ENCODE data around the gene TFIP11. TPM values are rescaled to one million over a fixed set of nuclear protein-coding genes. Genes with fewer than 3 reads are reported as not detected.
A peak's percentile ranks its signal among the peaks of the same experiment; 100 is the strongest.

TFIP11 gene
- total and polyA plus RNA-seq, 2 donors (not counting 1 experiment from before 2014, with no cell fraction given), result 33.5 to 82.8 TPM

GRCh38 chr22:26480611-26480932, 31.7 kb downstream of the TFIP11 start:
- no peak overlapping the region for H3K4me3 ChIP-seq (ENCODE audit: control extremely low read depth in 1 of 5, extremely low read depth in 1 of 5, insufficient read depth in 1 of 5, low read depth in 2 of 5, low read length in 4 of 5)
- intact Hi-C loops (cut with micrococcal nuclease), result loop anchor here (2.0 kb wide), 1 partner anchor 20 kb away; no protein-coding TSS in a partner anchor
- POLR2A ChIA-PET, result no interaction called here

More at GRCh38 chr22:26480611-26480932, 31.7 kb downstream of the TFIP11 start:
- Mint-ChIP-seq H3K27me3 (no peaks in the 10 kb centered on the region), H3K4me3 (peak overlapping the region; percentile 94), H3K4me1 (peaks cover 73% of the 10 kb centered on the region), H3K27ac (peak overlapping the region; percentile 72), H3K9me3 (ENCODE audit: insufficient read depth) (no peaks in the 10 kb centered on the region)
- Histone ChIP-seq H2AFZ (ENCODE audit: insufficient read depth, low read depth, low read length, poor library complexity, severe bottlenecking) (no peak overlapping the region), H3K36me3 (replicated peaks in 1 of 2; ENCODE audit: control extremely low read depth in 1 of 2, control insufficient read depth in 1 of 2, extremely low read depth in 1 of 2, insufficient read depth in 2 of 2, low read length in 1 of 2) (peaks cover 0 to 24% of the 10 kb centered on the region in 2 experiments), H3K27me3 (replicated peaks in 1 of 4; ENCODE audit: control extremely low read depth in 1 of 4, control insufficient read depth in 3 of 4, insufficient read depth in 4 of 4, low read length in 3 of 4) (no peaks in the 10 kb centered on the region), H3K4me1 (ENCODE audit: control insufficient read depth in 2 of 2, insufficient read depth in 2 of 2, low read length in 2 of 2) (peaks cover 50 to 61% of the 10 kb centered on the region in 2 donors), H3K4me2 (replicated peaks; ENCODE audit: low read depth, low read length, poor library complexity, severe bottlenecking) (peak overlapping the region; percentile 68), H3K27ac (ENCODE audit: low read length in 2 of 2) (peak overlapping the region; percentile 50 to 72), H3K79me2 (ENCODE audit: control insufficient read depth, insufficient read depth, low read length) (peaks cover 67% of the 10 kb centered on the region), H3K9ac (ENCODE audit: low read length) (no peak overlapping the region), H4K20me1 (ENCODE audit: control insufficient read depth, insufficient read depth, low read length, poor library complexity, severe bottlenecking) (no peaks in the 10 kb centered on the region), H3K9me3 (ENCODE audit: control extremely low read depth in 1 of 3, control insufficient read depth in 2 of 3, insufficient read depth in 1 of 3, low read length in 2 of 3) (no peaks in the 10 kb centered on the region)
- no peak for ATAC-seq (ENCODE audit: low read depth)
- no peak for TF ChIP-seq CTCF (IDR thresholded peaks at IDR 0.05)
- TF ChIP-seq EZH2 (IDR thresholded peaks at IDR 0.05; ENCODE audit: borderline replicate concordance, insufficient read depth, low read depth, low read length, poor library complexity, severe bottlenecking), result no peak
- no CpG with 5 or more reads among the region's 2 CpGs for WGBS (ENCODE audit: insufficient coverage)
- DNase-seq, result no peak
- CTCF ChIA-PET, result no interaction called here

Measured in B cell (primary cell).